Fibroblast of mammary gland (primary cell): ENCODE results near the gene NR1H4.
"Not testable (repeated sequence)": the region's sequence is repeated elsewhere in the genome, so short reads cannot be mapped to it uniquely, and the experiment has no call there.

Source experiments
- DNase-seq: peaks from one replicate; pipeline ENCODE4 v3.0.0-alpha.2; 2010; ENCODE audit warnings: low read depth
- H3K4me3 ChIP-seq: 2 replicates; pipeline ENCODE4 v1.5.1; 2011; ENCODE audit warnings: low read depth, mild to moderate bottlenecking, low read length, moderate library complexity; ENCODE audit not compliant: control insufficient read depth
- CTCF ChIP-seq: conservative IDR thresholded peaks from 2 replicates; pipeline ENCODE4 v1.5.1; 2011; ENCODE audit warnings: low read depth, low read length, inconsistent platforms; ENCODE audit not compliant: control insufficient read depth, insufficient read depth

NR1H4 gene

GRCh38 chr12:100554608-100555077 is 81.0 kb downstream of the NR1H4 start:
- peak; percentile 99 for TF ChIP-seq CTCF
- DNase-seq = peak; percentile 93
- no peak overlapping the region for H3K4me3 ChIP-seq

DNA sequence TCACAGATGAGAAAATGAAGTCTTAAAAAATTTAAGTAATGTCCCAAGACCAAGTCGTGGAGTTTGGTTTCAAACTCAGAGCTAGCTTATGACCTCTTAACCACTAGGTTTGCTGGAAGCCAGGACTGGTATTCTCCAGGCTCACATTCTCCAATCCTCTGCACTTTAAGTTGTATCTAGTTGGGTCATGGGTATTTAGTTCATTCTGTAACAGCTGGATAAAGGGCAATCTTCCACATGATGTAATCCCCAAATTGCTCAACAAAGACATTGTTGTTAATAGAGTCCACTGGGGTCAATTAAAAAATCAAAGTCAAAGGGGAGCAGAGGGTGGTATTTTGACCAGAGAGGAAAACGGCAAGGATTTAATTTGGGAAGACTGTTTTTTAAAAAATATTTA is 82.1 kb downstream of the NR1H4 start:
- peak; percentile 63 for DNase-seq
- no peak for TF ChIP-seq CTCF
- no peak overlapping the region for H3K4me3 ChIP-seq

DNA sequence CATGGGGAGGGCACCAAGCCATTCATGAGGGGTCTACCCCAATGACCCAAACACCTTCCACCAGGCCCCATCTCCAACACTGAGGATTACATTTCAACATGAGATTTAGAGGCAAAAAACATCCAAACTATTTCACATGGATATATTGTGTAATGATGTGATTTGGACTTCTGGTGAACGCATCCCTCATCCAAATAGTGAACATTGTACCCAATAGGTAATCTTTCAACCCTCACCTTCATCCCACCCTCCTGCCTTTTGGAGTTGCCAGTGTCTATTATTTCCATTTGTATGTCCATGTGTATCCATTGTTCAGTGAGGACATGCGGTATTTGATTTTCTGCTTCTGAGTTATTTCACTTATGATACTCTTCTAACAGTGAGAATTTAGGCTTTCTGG is 83.7 kb downstream of the NR1H4 start:
- no peak for TF ChIP-seq CTCF
- no peak for DNase-seq
- no peak overlapping the region for H3K4me3 ChIP-seq

DNA sequence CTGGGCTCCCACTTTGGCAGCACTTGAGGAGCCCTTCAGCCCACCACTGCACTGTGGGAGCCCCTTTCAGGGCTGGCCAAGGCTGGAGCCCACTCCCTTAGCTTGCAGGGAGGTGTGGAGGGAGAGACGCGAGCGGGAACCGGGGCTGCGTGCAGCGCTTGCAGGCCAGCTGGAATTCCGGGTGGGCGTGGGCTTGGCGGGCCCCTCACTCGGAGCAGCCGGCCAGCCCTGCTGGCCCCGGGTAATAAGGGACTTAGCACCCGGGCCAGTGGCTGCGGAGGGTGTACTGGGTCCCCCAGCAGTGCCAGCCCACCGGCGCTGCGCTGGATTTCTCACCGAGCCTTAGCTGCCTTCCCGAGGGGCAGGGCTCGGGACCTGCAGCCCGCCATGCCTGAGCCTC is 85.6 kb downstream of the NR1H4 start:
- not testable (repeated sequence) for DNase-seq

DNA sequence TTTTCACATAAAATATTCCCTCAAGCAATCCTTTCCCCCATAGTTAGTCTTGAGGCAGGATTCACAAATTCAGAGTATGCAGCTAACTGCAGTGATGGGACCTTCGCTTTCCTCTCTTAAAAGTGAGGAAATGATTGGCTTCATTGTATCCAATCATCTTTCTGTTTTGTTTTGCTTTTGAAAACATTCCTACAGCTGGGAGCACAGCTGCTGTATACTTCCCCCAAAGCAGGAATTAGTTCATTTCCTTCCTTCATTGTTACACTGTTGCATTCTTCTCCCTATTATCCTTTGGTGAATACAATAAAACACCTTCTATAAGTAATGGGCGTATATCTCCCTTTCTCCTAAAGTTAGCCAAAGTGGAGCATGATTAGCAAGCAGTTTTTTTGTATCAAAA is 90.4 kb downstream of the NR1H4 start:
- no peak for DNase-seq
- no peak overlapping the region for H3K4me3 ChIP-seq
- no peak for TF ChIP-seq CTCF

More for the DNA sequence above, 85.6 kb downstream of the NR1H4 start:
- H3K4me3 ChIP-seq = not testable (repeated sequence)

GRCh38 chr12:100564905-100565467 is 91.3 kb downstream of the NR1H4 start:
- TF ChIP-seq CTCF = no peak
- DNase-seq = no peak
- H3K4me3 ChIP-seq = no peak overlapping the region

- H3K4me3 ChIP-seq = no peak overlapping the region
- no peak for DNase-seq
- TF ChIP-seq CTCF = no peak
Measured at GRCh38 chr12:100565987-100566545, 92.4 kb downstream of the NR1H4 start.
